AG09319 (cell line): ENCODE data around the gene BAG5.
A peak's percentile ranks its signal among the peaks of the same experiment; 100 is the strongest.
"Not testable (repeated sequence)": the region's sequence is repeated elsewhere in the genome, so short reads cannot be mapped to it uniquely, and the experiment has no call there.

Experiments used
- DNase-seq: peaks from one replicate; pipeline ENCODE4 v3.0.0-alpha.2; 2010; ENCODE audit warnings: low read depth; ENCODE audit errors: extremely low read depth
- TF ChIP-seq, protein P1 (sequence below): IDR thresholded peaks from 2 replicates; pipeline ENCODE4 v1.5.1; 2011; ENCODE audit warnings: low read depth, mild to moderate bottlenecking, inconsistent platforms, low read length, moderate library complexity

Gene BAG5

DNA sequence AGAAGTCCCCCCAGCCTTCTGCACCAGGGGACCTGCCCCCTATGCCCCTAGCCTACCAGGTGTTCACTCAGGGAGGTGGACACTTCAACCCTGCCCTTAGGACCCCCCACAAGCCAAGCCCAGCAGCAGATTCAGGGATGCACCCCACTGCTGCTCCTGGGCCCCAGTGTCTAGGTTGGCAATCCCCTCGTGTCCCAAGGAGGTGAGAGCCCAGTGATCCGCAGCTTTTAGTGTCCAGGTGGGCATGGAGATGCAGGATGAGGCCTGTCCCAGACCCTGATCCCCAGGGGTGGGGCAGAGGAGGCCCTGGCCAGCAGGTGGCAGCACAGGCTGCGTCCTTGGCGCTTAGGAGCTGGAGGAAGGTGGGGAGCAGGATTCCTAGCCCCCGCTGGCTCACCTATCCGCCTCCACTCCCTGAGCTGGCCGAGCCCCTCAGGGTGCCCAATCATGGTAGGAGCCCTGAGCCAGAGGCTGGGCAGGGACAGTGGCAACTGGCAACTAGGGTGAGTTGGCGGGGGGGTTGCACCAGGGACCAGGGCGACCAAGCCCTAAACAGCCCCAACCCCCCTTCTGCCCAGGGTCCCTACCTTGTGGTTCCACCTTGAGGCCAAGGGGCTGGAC, 43.9 kb downstream of the BAG5 start:
- TF ChIP-seq, protein P1, sequence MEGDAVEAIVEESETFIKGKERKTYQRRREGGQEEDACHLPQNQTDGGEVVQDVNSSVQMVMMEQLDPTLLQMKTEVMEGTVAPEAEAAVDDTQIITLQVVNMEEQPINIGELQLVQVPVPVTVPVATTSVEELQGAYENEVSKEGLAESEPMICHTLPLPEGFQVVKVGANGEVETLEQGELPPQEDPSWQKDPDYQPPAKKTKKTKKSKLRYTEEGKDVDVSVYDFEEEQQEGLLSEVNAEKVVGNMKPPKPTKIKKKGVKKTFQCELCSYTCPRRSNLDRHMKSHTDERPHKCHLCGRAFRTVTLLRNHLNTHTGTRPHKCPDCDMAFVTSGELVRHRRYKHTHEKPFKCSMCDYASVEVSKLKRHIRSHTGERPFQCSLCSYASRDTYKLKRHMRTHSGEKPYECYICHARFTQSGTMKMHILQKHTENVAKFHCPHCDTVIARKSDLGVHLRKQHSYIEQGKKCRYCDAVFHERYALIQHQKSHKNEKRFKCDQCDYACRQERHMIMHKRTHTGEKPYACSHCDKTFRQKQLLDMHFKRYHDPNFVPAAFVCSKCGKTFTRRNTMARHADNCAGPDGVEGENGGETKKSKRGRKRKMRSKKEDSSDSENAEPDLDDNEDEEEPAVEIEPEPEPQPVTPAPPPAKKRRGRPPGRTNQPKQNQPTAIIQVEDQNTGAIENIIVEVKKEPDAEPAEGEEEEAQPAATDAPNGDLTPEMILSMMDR = peak; percentile 91
- no peak for DNase-seq

DNA sequence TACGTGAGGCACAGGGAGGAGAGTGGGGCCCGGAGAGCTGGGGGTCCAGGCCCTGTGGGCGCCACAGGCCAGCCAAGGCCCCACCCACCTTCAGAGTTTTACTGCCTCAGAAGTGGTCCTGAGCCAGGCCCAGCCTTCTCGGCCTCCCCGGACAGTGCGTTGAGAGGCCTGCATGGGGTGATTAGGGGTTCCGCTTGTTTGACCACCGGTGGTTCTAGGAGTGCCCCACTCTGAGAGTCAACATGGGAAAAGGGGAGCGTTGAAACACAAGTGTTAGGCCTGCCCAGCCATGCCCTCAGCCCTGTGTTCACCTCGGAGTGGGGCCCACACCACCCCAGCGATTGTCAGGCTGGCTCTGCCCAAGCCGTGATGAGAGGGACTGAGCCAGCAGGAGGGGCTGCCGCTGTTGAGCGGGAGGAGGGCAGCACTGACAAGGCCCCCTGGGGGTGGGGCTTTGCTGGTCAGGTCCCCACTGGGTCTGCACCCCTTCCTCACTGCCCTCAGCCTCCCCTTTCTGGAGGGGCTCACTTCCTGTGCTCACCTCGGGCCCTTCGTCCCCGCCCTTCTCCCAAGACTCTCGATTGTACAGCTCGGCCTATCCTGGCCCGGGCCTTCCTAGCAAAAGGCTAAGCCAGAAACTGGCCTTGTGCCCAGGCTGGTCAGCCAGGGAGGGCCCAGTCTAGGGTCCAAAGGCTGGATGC, 44.6 kb downstream of the BAG5 start:
- TF ChIP-seq, protein P1 = no peak
- no peak for DNase-seq

DNA sequence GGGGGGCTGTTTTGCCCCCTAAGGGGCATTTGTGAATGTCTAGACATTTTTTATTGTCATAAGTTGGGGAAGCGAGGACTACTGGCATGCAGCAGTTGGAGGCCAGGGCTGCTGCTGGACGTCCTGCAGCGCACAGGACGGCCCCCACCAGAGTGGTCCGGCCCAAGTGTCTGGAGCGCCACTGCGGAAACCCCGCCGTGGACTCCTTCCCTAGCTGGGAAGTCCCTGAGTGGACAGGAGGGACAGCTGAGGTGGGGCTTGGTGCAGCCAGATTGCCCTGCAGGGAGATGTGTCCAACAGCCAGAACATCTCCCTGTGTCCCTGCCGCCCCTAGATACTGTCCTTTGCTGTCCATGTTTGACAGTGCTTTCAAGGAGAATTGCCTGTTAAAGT, 45.3 kb downstream of the BAG5 start:
- TF ChIP-seq, protein P1 = no peak

DNA sequence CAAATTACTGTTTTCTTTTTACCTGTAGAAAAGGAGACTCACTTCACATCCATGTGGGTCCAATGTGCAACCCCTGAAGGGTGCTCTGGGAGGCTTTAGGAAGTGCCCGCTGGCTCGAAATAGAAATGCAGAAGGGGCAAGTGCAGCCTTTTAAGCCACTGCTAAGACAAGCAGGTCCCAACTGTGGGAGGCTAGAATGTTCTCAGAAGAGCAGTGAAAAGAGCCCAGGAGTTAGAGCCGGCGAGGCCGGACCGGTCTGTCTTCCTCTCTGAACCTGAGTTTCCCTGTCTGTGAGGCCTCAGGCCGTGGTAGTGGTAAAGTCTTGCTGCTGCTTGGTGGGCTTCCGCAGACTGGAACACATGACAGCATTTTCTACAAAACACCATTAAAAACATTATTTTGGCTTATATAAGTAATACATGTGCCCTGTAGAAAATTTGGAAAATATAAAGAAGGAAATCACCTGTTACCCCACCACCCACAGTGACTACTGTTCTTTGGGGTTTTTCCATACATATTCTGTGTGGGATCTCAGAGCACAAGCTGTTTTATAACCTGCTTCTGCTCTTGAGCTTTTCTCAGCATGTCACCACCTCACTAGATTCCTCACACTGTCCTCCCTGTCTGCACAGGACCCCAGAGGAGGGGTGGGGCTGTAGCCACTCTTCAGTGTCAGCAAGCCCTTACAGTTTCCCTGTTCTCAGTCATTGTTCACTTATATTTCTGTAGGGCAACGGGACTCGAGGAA, 45.9 kb downstream of the BAG5 start:
- DNase-seq = no peak
- TF ChIP-seq, protein P1 = no peak

More for the DNA sequence above, 45.3 kb downstream of the BAG5 start:
- DNase-seq = no peak

DNA sequence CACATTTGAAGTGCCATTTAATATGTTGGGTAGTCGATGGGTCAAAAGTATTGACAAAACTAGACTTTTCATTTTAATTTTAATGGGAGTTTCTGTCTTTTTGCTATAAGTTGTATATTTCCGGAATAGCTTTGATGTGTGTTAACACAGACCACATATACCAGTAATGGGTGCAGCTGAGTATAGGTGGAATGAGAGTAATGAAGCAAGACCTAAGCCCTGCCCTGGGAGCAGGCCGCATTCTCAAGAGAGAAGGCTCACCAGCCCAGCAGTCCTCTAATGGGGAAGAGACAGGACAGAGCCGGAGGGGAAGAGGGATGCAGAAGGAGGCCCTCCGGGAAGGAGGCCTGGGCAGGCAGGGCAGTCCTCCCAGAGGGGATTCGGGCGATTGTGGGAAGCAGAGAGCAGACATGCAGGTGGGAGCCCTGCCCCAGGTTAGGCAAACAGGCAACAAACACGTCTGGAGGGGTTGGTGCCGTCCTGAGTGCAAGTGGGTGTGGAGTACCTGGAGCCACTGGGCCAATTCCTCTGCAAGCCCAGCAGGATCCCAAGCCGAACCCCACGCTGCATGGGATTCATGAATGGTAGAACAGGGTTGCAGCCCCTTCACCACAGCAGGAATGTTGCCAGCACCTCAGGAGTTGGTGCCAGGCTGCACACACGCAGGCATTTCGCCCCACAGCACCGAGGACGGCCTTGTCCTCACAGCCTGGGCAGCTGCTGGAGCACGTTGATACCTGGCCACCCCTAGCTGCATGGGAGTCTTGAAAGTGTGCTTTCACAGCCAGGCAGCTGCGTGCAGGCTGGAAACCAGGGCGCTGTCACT, 47.6 kb downstream of the BAG5 start:
- TF ChIP-seq, protein P1 = no peak
- DNase-seq = no peak

DNA sequence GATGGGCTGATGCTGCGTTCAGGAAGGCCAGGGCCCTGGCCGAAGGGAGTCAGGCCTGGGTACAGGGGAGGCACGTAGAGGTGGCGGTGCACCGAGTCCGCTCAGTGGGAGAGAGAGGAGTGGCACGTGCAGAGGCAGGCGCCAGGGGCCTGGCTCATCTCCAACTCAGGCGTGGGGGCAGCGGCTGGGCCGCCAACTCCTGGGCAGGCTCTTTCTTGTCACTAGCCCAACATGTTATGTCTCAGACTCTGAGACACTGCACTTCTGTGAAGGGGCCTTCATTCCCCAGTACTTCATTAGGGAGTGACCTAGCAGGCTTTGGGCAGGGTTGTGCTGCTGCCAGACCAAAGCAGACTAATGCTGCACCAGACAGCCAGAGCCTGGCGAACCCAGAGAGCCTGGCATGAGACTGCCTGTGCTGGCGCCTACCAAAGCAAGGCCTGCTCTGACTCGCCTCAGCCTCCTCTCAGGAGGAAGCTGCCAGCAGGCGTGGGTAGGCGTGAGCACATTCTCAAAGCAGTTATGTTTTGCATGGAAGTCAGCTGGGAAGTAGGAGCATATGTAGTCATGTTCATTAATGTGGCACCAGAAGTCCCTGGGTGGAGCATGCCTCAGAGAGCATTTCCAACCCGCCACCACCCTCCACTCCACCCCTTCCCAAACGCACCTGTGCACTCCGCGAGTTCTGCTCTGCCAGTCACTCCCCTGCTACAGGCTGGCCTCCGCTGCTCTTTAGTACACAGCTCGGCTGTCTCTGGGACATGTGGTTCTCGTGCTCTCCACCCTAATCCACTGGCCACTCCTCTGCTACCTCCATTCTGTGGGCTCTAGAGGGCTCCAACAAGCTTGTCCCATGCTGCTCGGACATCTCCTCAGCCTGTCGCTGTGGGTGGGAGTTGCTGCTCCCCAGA, 49.5 kb downstream of the BAG5 start:
- peak; percentile 54 for DNase-seq

DNA sequence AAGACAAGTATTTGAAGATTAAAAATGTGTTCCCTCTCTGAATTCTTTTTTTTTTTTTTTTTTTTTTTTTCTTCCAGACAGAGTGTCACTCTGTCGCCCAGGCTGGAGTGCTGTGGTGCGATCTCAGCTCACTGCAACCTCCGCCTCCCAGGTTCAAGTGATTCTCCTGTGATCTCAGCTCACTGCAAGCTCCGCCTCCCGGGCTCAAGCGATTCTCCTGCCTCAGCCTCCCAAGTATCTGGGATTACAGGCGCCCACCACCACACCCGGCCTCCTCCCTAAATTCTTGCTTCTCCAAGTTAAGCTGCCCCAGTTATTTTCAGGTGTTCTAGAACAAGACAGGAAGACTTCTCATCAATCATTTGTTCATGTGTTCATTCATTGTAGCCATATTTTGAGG, 50.3 kb downstream of the BAG5 start:
- not testable (repeated sequence) for DNase-seq

More for the DNA sequence above, 49.5 kb downstream of the BAG5 start:
- TF ChIP-seq, protein P1 = no peak
